H1 (cell line): ENCODE measurements around the gene TTC28. TPM values are rescaled to one million over a fixed set of nuclear protein-coding genes. Genes with fewer than 3 reads are reported as not detected.

Experiments
- CTCF ChIA-PET: fragments of 300-600 bp; sonication (Branson Sonifier 250); formaldehyde crosslinking; loops from one replicate; lab custom pipeline; 2021; ENCODE audit not compliant: partially characterized antibody; lab: Charles Lee
- POLR2A ChIA-PET: fragments of 300-600 bp; sonication (Branson Sonifier 250); formaldehyde crosslinking; loops from one replicate; lab custom pipeline; 2021; ENCODE audit warnings: inconsistent platforms; ENCODE audit not compliant: partially characterized antibody; lab: Charles Lee
- DNase-seq, 2 experiments: peaks; one replicate each; pipeline versions ENCODE4 v3.0.0 to v3.0.0-alpha.2; 2010 to 2022; ENCODE audit warnings: low spot score in 2 of 2, low read depth in 1 of 2, mixed read lengths in 1 of 2
- FAIRE-seq: peaks from 2 replicates; lab custom pipeline; 2011; peaks lifted over from hg19 to GRCh38; lab: Jason Lieb, UNC
- H2AFZ ChIP-seq: 2 replicates; pipeline ENCODE4 v1.8.1; 2012; ENCODE audit warnings: low read length, inconsistent platforms
- H2AK5ac ChIP-seq: 2 replicates; pipeline ENCODE4 v1.6.1; 2013; ENCODE audit warnings: low read depth, low read length
- H2BK120ac ChIP-seq: replicated peaks from 2 replicates; pipeline ENCODE3; 2013; ENCODE audit warnings: low read depth, low read length, inconsistent platforms
- H2BK12ac ChIP-seq: 2 replicates; pipeline ENCODE4 v1.6.1; 2013; ENCODE audit warnings: low read depth, low read length
- H2BK15ac ChIP-seq: 2 replicates; pipeline ENCODE4 v1.6.1; 2013; ENCODE audit warnings: low read length
- H2BK20ac ChIP-seq: 2 replicates; pipeline ENCODE4 v1.6.1; 2013; ENCODE audit warnings: low read length
- H2BK5ac ChIP-seq: 2 replicates; pipeline ENCODE4 v1.6.1; 2013; ENCODE audit warnings: low read depth, low read length
- H3K14ac ChIP-seq: 2 replicates; pipeline ENCODE4 v1.6.1; 2013; ENCODE audit warnings: inconsistent platforms; ENCODE audit not compliant: insufficient read length
- H3K18ac ChIP-seq: 2 replicates; pipeline ENCODE4 v1.6.1; 2013; ENCODE audit warnings: low read length; ENCODE audit errors: extremely low read depth
- H3K23ac ChIP-seq: 2 replicates; pipeline ENCODE4 v1.6.1; 2013; ENCODE audit warnings: inconsistent platforms; ENCODE audit not compliant: insufficient read length
- H3K23me2 ChIP-seq: 2 replicates; pipeline ENCODE4 v1.6.1; 2013; ENCODE audit warnings: low read depth, low read length
- H3K27ac ChIP-seq: 2 replicates; pipeline ENCODE4 v1.6.1; 2011; ENCODE audit warnings: low read depth, low read length, inconsistent platforms
- H3K27me3 ChIP-seq, 4 experiments: replicated peaks in 1 of 4; 1 replicate in 1 of 4; 2 replicates in 3 of 4; pipeline versions ENCODE4 v1.6.1 to v1.8.1; 2011 to 2013; ENCODE audit warnings: low read length in 3 of 4, mild to moderate bottlenecking in 3 of 4, inconsistent platforms in 2 of 4, mixed read lengths in 2 of 4, moderate library complexity in 1 of 4; ENCODE audit not compliant: control insufficient read depth in 3 of 4, insufficient read depth in 3 of 4; ENCODE audit errors: extremely low read depth in 1 of 4
- H3K36me3 ChIP-seq, 4 experiments: 2 replicates each; pipeline versions ENCODE4 v1.6.1 to v1.8.1; 2011 to 2013; ENCODE audit warnings: mild to moderate bottlenecking in 4 of 4, low read length in 3 of 4, moderate library complexity in 2 of 4, control low read depth in 1 of 4, inconsistent platforms in 1 of 4; ENCODE audit not compliant: insufficient read depth in 4 of 4, control insufficient read depth in 2 of 4
- H3K4ac ChIP-seq: replicated peaks from 2 replicates; pipeline ENCODE3; 2013; ENCODE audit warnings: low read length, low read depth, mixed read lengths, inconsistent platforms; ENCODE audit not compliant: insufficient read length
- H3K4me1 ChIP-seq, 4 experiments: replicated peaks in 1 of 4; 1 replicate in 1 of 4; 2 replicates in 3 of 4; pipeline versions ENCODE4 v1.6.1 to v1.8.1; 2011 to 2013; ENCODE audit warnings: low read length in 3 of 4, inconsistent platforms in 2 of 4, mixed read lengths in 1 of 4; ENCODE audit not compliant: insufficient read depth in 4 of 4, control insufficient read depth in 3 of 4
- H3K4me2 ChIP-seq, 2 experiments: 2 replicates each; pipeline versions ENCODE4 v1.6.1 to v1.8.1; 2011 to 2013; ENCODE audit warnings: low read depth in 2 of 2, low read length in 2 of 2, control low read depth in 1 of 2, inconsistent platforms in 1 of 2, mild to moderate bottlenecking in 1 of 2; ENCODE audit not compliant: insufficient read depth in 1 of 2
- H3K4me3 ChIP-seq, 4 experiments: fragments of 200-600, 300-600 bp in 1 of 4; sonication (generic), shearing (Covaris generic), sonication (Bioruptor Twin) in 1 of 4; 2 replicates each; pipeline versions ENCODE4 v1.5.1 to v1.8.1; 2011 to 2016; ENCODE audit warnings: low read length in 4 of 4, low read depth in 3 of 4, control low read depth in 2 of 4, inconsistent platforms in 2 of 4, mild to moderate bottlenecking in 2 of 4, mixed read lengths in 1 of 4, moderate library complexity in 1 of 4; ENCODE audit not compliant: insufficient read depth in 2 of 4; ENCODE audit errors: extremely low read depth in 1 of 4
- H3K56ac ChIP-seq: replicated peaks from 2 replicates; pipeline ENCODE3; 2013; ENCODE audit warnings: low read depth, mild to moderate bottlenecking, mixed read lengths, low read length, inconsistent platforms; ENCODE audit not compliant: insufficient read length
- H3K79me1 ChIP-seq: 2 replicates; pipeline ENCODE4 v1.6.1; 2013; ENCODE audit warnings: low read depth, low read length, control low read depth
- H3K79me2 ChIP-seq, 2 experiments: 2 replicates each; pipeline versions ENCODE4 v1.6.1 to v1.8.1; 2012 to 2013; ENCODE audit warnings: low read length in 2 of 2, mild to moderate bottlenecking in 2 of 2, inconsistent platforms in 1 of 2; ENCODE audit not compliant: insufficient read depth in 2 of 2, control insufficient read depth in 1 of 2
- H3K9ac ChIP-seq, 4 experiments: replicated peaks in 1 of 4; 1 replicate in 1 of 4; 2 replicates in 3 of 4; pipeline versions ENCODE4 v1.6.1 to v1.8.1; 2011 to 2013; ENCODE audit warnings: low read depth in 3 of 4, low read length in 3 of 4, control low read depth in 2 of 4, mild to moderate bottlenecking in 2 of 4, moderate library complexity in 2 of 4, inconsistent platforms in 1 of 4; ENCODE audit errors: extremely low read depth in 1 of 4
- H3K9me3 ChIP-seq, 2 experiments: 2 replicates each; pipeline versions ENCODE4 v1.6.1 to v1.8.1; 2012 to 2013; ENCODE audit warnings: mild to moderate bottlenecking in 2 of 2, moderate library complexity in 2 of 2, control low read depth in 1 of 2, inconsistent platforms in 1 of 2, low read depth in 1 of 2, low read length in 1 of 2, mixed read lengths in 1 of 2; ENCODE audit not compliant: insufficient read depth in 2 of 2
- H4K20me1 ChIP-seq, 2 experiments: replicated peaks in 1 of 2; 2 replicates each; pipeline versions ENCODE3 to v1.8.1; 2011 to 2013; ENCODE audit warnings: inconsistent platforms in 2 of 2, low read length in 2 of 2, mild to moderate bottlenecking in 1 of 2; ENCODE audit not compliant: insufficient read depth in 2 of 2, control insufficient read depth in 1 of 2
- H4K5ac ChIP-seq: 2 replicates; pipeline ENCODE4 v1.6.1; 2013; ENCODE audit warnings: low read length, low read depth, mixed read lengths, inconsistent platforms; ENCODE audit not compliant: insufficient read length
- H4K8ac ChIP-seq: 2 replicates; pipeline ENCODE4 v1.8.0; 2013; ENCODE audit warnings: mild to moderate bottlenecking, moderate library complexity, low read length, inconsistent platforms; ENCODE audit not compliant: insufficient read depth; ENCODE audit errors: extremely low read depth
- H4K91ac ChIP-seq: replicated peaks from 2 replicates; pipeline ENCODE3; 2013; ENCODE audit warnings: low read length, mixed read lengths, inconsistent platforms; ENCODE audit not compliant: insufficient read length
- BACH1 ChIP-seq: IDR thresholded peaks from 2 replicates; pipeline ENCODE4 v1.6.1; 2012; ENCODE audit warnings: low read length, improper control_type of control experiment
- HDAC2 ChIP-seq, 2 experiments: fragments of 300-600 bp in 1 of 2; sonication (generic) in 1 of 2; IDR thresholded peaks; 2 replicates each; pipeline ENCODE4 v1.6.1; 2011 to 2012; ENCODE audit warnings: low read depth in 2 of 2, low read length in 2 of 2, mild to moderate bottlenecking in 2 of 2, moderate library complexity in 2 of 2, borderline replicate concordance in 1 of 2, inconsistent platforms in 1 of 2
- MAX ChIP-seq: IDR thresholded peaks from 2 replicates; pipeline ENCODE4 v1.6.1; 2012; ENCODE audit warnings: inconsistent platforms
- SP1 ChIP-seq: IDR thresholded peaks from 2 replicates; pipeline ENCODE4 v1.6.1; 2011; ENCODE audit warnings: low read depth, low read length
- WGBS, 2 experiments: shearing (Covaris generic) in 1 of 2; methylation state at CpG; one replicate each; pipeline versions ENCODE4 v1.1.6 to v1.1.7; 2013 to 2015; ENCODE audit warnings: low lambda C conversion rate in 2 of 2, mixed read lengths in 2 of 2, inconsistent platforms in 1 of 2, low coverage in 1 of 2, missing lambda C conversion rate in 1 of 2; ENCODE audit not compliant: insufficient replicate concordance in 2 of 2, insufficient coverage in 1 of 2, insufficient read length in 1 of 2; ENCODE audit errors: extremely low coverage in 1 of 2, missing lambda C conversion rate in 1 of 2; 5-methylcytosine and 5-hydroxymethylcytosine counted together
- polyA plus RNA-seq, 7 experiments: library from polyadenylated mRNA; depleted of rRNA in 3 of 7; stranded (reverse) in 5 of 7; unstranded in 2 of 7; fragments of >200 nt in 5 of 7; fragments of 200-250 nt in 2 of 7; gene quantifications; 1 replicate in 5 of 7; 2 replicates in 1 of 7; 4 replicates in 1 of 7; pipeline versions ENCODE4 v1.2.1 to v1.2.3, GENCODE V29; 2011 to 2013; ENCODE audit warnings: missing spikeins in 2 of 7, mixed read lengths in 2 of 7
- total RNA-seq: library from RNA; stranded (reverse); fragmentation: NEBNext Ultra II Directional; extraction: Animal tissue kit (Norgen Biotek cat#: 25700); gene quantifications from 2 replicates; pipeline ENCODE4 v1.2.1, GENCODE V29; 2021

The TTC28 gene
- total and polyA plus RNA-seq, 2 of the 8 experiments (the other 6 are each of a cell fraction or from before 2014, with no cell fraction given) = 2.6 to 12.6 TPM

GRCh38 chr22:28417431-28417830 is 262.2 kb downstream of the TTC28 start:
- Histone ChIP-seq H4K5ac (no peak overlapping the region), H3K79me1 (no peaks in the 10 kb centered on the region), H4K91ac (no peak overlapping the region), H2AFZ (no peak overlapping the region), H3K23ac (no peak overlapping the region), H2BK20ac (no peak overlapping the region), H2AK5ac (no peak overlapping the region), H2BK5ac (no peak overlapping the region), H2BK12ac (no peak overlapping the region), H3K9me3 (no peaks in the 10 kb centered on the region), H3K18ac (no peak overlapping the region), H3K56ac (no peak overlapping the region), H3K36me3 (no peaks in the 10 kb centered on the region), H3K79me2 (no peaks in the 10 kb centered on the region), H3K4me1 (no peaks in the 10 kb centered on the region), H4K20me1 (no peaks in the 10 kb centered on the region), H3K14ac (no peak overlapping the region), H3K27me3 (no peaks in the 10 kb centered on the region), H3K4me3 (no peak overlapping the region), H3K4me2 (no peak overlapping the region), H3K4ac (no peak overlapping the region), H2BK15ac (no peak overlapping the region), H3K23me2 (no peaks in the 10 kb centered on the region), H4K8ac (no peak overlapping the region), H3K9ac (no peak overlapping the region), H3K27ac (no peak overlapping the region), H2BK120ac (no peak overlapping the region)
- ChIA-PET POLR2A (no interaction called here), CTCF (interaction anchor here (1.1 kb wide), 1 partner anchor 468 kb away, joined by 3 read pairs; no protein-coding TSS in a partner anchor)
- TF ChIP-seq SP1 (no peak), MAX (no peak), HDAC2 (IDR thresholded peaks at IDR 0.05; ENCODE audit: borderline replicate concordance in 1 of 2, low read depth in 2 of 2, low read length in 2 of 2) (no peak), BACH1 (no peak)
- FAIRE-seq (no peak), DNase-seq (no peak)
- WGBS, 2 experiments = 85% methylated on average over 2 of the region's 2 CpGs; no CpG with 5 or more reads in 1 of the 2 experiments
